RWPE1 (cell line): ENCODE results near the gene BCDIN3D.

Experiments used
- CTCF ChIA-PET: fragments of 350-600 bp; sonication (Branson Sonifier 250); formaldehyde crosslinking; extraction: SDS; loops from one replicate; lab custom pipeline; 2021; lab: Yijun Ruan, JAX
- POLR2A ChIA-PET: fragments of 400-600 bp; formaldehyde crosslinking; extraction: SDS; loops from one replicate; lab custom pipeline; 2020; ENCODE audit warnings: antibody characterized with exemption; ENCODE audit not compliant: low non-redundant PET; lab: Yijun Ruan, JAX
- DNase-seq: peaks from one replicate; pipeline ENCODE4 v3.0.0; 2012; ENCODE audit warnings: low spot score
- H3K27ac ChIP-seq: fragments of 450-650 bp; 2 replicates; pipeline ENCODE4 v1.5.1; 2017
- CTCF ChIP-seq: fragments of 450-650 bp; conservative IDR thresholded peaks from 2 replicates; pipeline ENCODE4 v1.5.1; 2017; ENCODE audit warnings: low read depth, mild to moderate bottlenecking

BCDIN3D gene

GRCh38 chr12:49831717-49832116 is 11.2 kb downstream of the BCDIN3D start:
- no peak overlapping the region for H3K27ac ChIP-seq
- DNase-seq = no peak
- POLR2A ChIA-PET = interaction anchor here (0.5 kb wide), 1 partner anchor 64 kb away, joined by 4 read pairs; no protein-coding TSS in a partner anchor
- TF ChIP-seq CTCF = no peak
- CTCF ChIA-PET = no interaction called here

GRCh38 chr12:49828133-49829091 is 14.5 kb downstream of the BCDIN3D start, which contains the start of gene NCKAP5L:
Gene NCKAP5L (minus strand): TSS chr12:49828413. CDS start chr12:49804044, 24,369 bp downstream.
- H3K27ac ChIP-seq = peak within 1 kb of the TSS; percentile 91
- POLR2A ChIA-PET = interaction anchor here (0.8 kb wide), 1 partner anchor 87 kb away, joined by 3 read pairs; the partner anchor contains the start of gene TMBIM6
- peak; percentile 99 for DNase-seq
- CTCF ChIA-PET = interaction anchor here (1.2 kb wide), 1 partner anchor 10 kb away, joined by 3 read pairs; no protein-coding TSS in a partner anchor
- no peak for TF ChIP-seq CTCF

- H3K27ac ChIP-seq = peak overlapping the region; percentile 91
- CTCF ChIA-PET = no interaction called here
- POLR2A ChIA-PET = interaction anchor here (0.6 to 0.8 kb wide), 2 partner anchors 28 to 86 kb away, joined by 3 read pairs; partner anchors contain the start of gene TMBIM6
- TF ChIP-seq CTCF = no peak
- peak; percentile 71 for DNase-seq
These were observed 15.4 kb downstream of the BCDIN3D start for GRCh38 chr12:49827401-49828099.

- no peak for TF ChIP-seq CTCF
- POLR2A ChIA-PET = interaction anchor here (0.6 kb wide), 1 partner anchor 28 kb away, joined by 3 read pairs; no protein-coding TSS in a partner anchor
- peak overlapping the region; percentile 91 for H3K27ac ChIP-seq
- DNase-seq = no peak
- CTCF ChIA-PET = no interaction called here
These were observed 15.9 kb downstream of the BCDIN3D start for GRCh38 chr12:49827051-49827400.

GRCh38 chr12:49825971-49826421 is 16.9 kb downstream of the BCDIN3D start:
- POLR2A ChIA-PET = no interaction called here
- peak overlapping the region; percentile 91 for H3K27ac ChIP-seq
- DNase-seq = no peak
- TF ChIP-seq CTCF = no peak
- CTCF ChIA-PET = interaction anchor here (1.0 kb wide), 1 partner anchor 48 kb away, joined by 3 read pairs; no protein-coding TSS in a partner anchor
